ENCODE results near the gene LRBA.

Gene LRBA

GRCh38 chr4:150990250-150990649, 24.8 kb downstream of the LRBA start:
- Histone ChIP-seq H2BK15ac (ENCODE audit: low read depth, poor library complexity, severe bottlenecking) (no peak overlapping the region), H3K27ac (ENCODE audit: low read length, poor library complexity, severe bottlenecking) (no peak overlapping the region), H3K4me1 (ENCODE audit: control insufficient read depth, insufficient read depth, low read depth, low read length) (no peaks in the 10 kb centered on the region), H3K79me1 (replicated peaks; ENCODE audit: low read length, poor library complexity, severe bottlenecking) (peaks cover 23% of the 10 kb centered on the region), H3K4ac (ENCODE audit: low read depth in 1 of 2, low read length in 2 of 2) (no peak overlapping the region), H3K4me3 (ENCODE audit: insufficient read depth in 1 of 2, low read depth in 1 of 2, low read length in 2 of 2) (no peak overlapping the region), H2BK5ac (ENCODE audit: low read depth, low read length, poor library complexity, severe bottlenecking) (no peak overlapping the region), H3K18ac (ENCODE audit: low read depth in 1 of 2, low read length in 2 of 2) (no peak overlapping the region), H2BK120ac (ENCODE audit: low read depth, low read length) (no peak overlapping the region), H3K9me3 (ENCODE audit: control insufficient read depth, low read length) (no peaks in the 10 kb centered on the region), H3K27me3 (ENCODE audit: control insufficient read depth in 1 of 2, insufficient read depth in 1 of 2, low read length in 2 of 2) (no peaks in the 10 kb centered on the region), H2BK12ac (ENCODE audit: low read length in 2 of 2) (no peak overlapping the region), H4K91ac (ENCODE audit: low read length) (no peak overlapping the region), H4K8ac (ENCODE audit: low read length) (no peak overlapping the region), H3K23ac (ENCODE audit: low read length in 2 of 2) (no peak overlapping the region), H3K36me3 (ENCODE audit: control insufficient read depth in 1 of 2, insufficient read depth in 2 of 2, low read depth in 1 of 2, low read length in 2 of 2) (no peaks in the 10 kb centered on the region), H3K9ac (ENCODE audit: low read length) (no peak overlapping the region), H3K4me2 (ENCODE audit: low read length, poor library complexity, severe bottlenecking) (no peak overlapping the region), H2AFZ (ENCODE audit: low read depth, low read length) (no peak overlapping the region), H3K14ac (ENCODE audit: low read length in 2 of 2) (no peak overlapping the region), H2AK5ac (ENCODE audit: low read length, severe bottlenecking) (no peak overlapping the region)
- WGBS, result 100% methylated on average over 2 of the region's 3 CpGs
- DNase-seq, result no peak

- Histone ChIP-seq H2BK12ac (ENCODE audit: low read length in 2 of 2) (no peak overlapping the region), H2AK5ac (ENCODE audit: low read length, severe bottlenecking) (no peak overlapping the region), H3K36me3 (ENCODE audit: control insufficient read depth in 1 of 2, insufficient read depth in 2 of 2, low read depth in 1 of 2, low read length in 2 of 2) (no peaks in the 10 kb centered on the region), H3K4me1 (ENCODE audit: control insufficient read depth, insufficient read depth, low read depth, low read length) (no peaks in the 10 kb centered on the region), H3K4ac (ENCODE audit: low read depth in 1 of 2, low read length in 2 of 2) (no peak overlapping the region), H3K23ac (ENCODE audit: low read length in 2 of 2) (no peak overlapping the region), H4K91ac (ENCODE audit: low read length) (no peak overlapping the region), H3K14ac (ENCODE audit: low read length in 2 of 2) (no peak overlapping the region), H3K27me3 (ENCODE audit: control insufficient read depth in 1 of 2, insufficient read depth in 1 of 2, low read length in 2 of 2) (no peaks in the 10 kb centered on the region), H4K8ac (ENCODE audit: low read length) (no peak overlapping the region), H3K9me3 (ENCODE audit: control insufficient read depth, low read length) (no peaks in the 10 kb centered on the region), H3K18ac (ENCODE audit: low read depth in 1 of 2, low read length in 2 of 2) (no peak overlapping the region), H3K79me1 (replicated peaks; ENCODE audit: low read length, poor library complexity, severe bottlenecking) (peaks cover 25% of the 10 kb centered on the region), H2BK5ac (ENCODE audit: low read depth, low read length, poor library complexity, severe bottlenecking) (no peak overlapping the region), H3K4me3 (ENCODE audit: insufficient read depth in 1 of 2, low read depth in 1 of 2, low read length in 2 of 2) (no peak overlapping the region), H3K9ac (ENCODE audit: low read length) (no peak overlapping the region), H3K4me2 (ENCODE audit: low read length, poor library complexity, severe bottlenecking) (no peak overlapping the region), H2BK120ac (ENCODE audit: low read depth, low read length) (no peak overlapping the region), H2BK15ac (ENCODE audit: low read depth, poor library complexity, severe bottlenecking) (no peak overlapping the region), H2AFZ (ENCODE audit: low read depth, low read length) (no peak overlapping the region), H3K27ac (ENCODE audit: low read length, poor library complexity, severe bottlenecking) (no peak overlapping the region)
- 98% methylated on average over 2 of the region's 2 CpGs for WGBS
- DNase-seq, result no peak
These were observed 26.8 kb downstream of the LRBA start for GRCh38 chr4:150988238-150988637.

GRCh38 chr4:150987204-150987603, 27.9 kb downstream of the LRBA start:
- no peak overlapping the region for H3K23ac ChIP-seq (ENCODE audit: low read length in 2 of 2)
- no peak overlapping the region for H3K14ac ChIP-seq (ENCODE audit: low read length in 2 of 2)
- no peak overlapping the region for H2BK15ac ChIP-seq (ENCODE audit: low read depth, poor library complexity, severe bottlenecking)
- no peak overlapping the region for H2BK12ac ChIP-seq (ENCODE audit: low read length in 2 of 2)
- no peak overlapping the region for H2AFZ ChIP-seq (ENCODE audit: low read depth, low read length)
- H3K79me1 ChIP-seq (replicated peaks; ENCODE audit: low read length, poor library complexity, severe bottlenecking), result peaks cover 27% of the 10 kb centered on the region
- no peak overlapping the region for H3K18ac ChIP-seq (ENCODE audit: low read depth in 1 of 2, low read length in 2 of 2)
- H2BK120ac ChIP-seq (ENCODE audit: low read depth, low read length), result no peak overlapping the region
- H3K4ac ChIP-seq (ENCODE audit: low read depth in 1 of 2, low read length in 2 of 2), result no peak overlapping the region
- no peak overlapping the region for H4K8ac ChIP-seq (ENCODE audit: low read length)
- no peaks in the 10 kb centered on the region for H3K27me3 ChIP-seq (ENCODE audit: control insufficient read depth in 1 of 2, insufficient read depth in 1 of 2, low read length in 2 of 2)
- H2BK5ac ChIP-seq (ENCODE audit: low read depth, low read length, poor library complexity, severe bottlenecking), result no peak overlapping the region
- 96% methylated on average over 3 of the region's 3 CpGs for WGBS
- H3K27ac ChIP-seq (ENCODE audit: low read length, poor library complexity, severe bottlenecking), result no peak overlapping the region
- H3K4me3 ChIP-seq (ENCODE audit: insufficient read depth in 1 of 2, low read depth in 1 of 2, low read length in 2 of 2), result no peak overlapping the region
- H3K9me3 ChIP-seq (ENCODE audit: control insufficient read depth, low read length), result no peaks in the 10 kb centered on the region
- no peak overlapping the region for H4K91ac ChIP-seq (ENCODE audit: low read length)
- H3K9ac ChIP-seq (ENCODE audit: low read length), result no peak overlapping the region
- no peak for DNase-seq
- H2AK5ac ChIP-seq (ENCODE audit: low read length, severe bottlenecking), result no peak overlapping the region
- H3K4me1 ChIP-seq (ENCODE audit: control insufficient read depth, insufficient read depth, low read depth, low read length), result no peaks in the 10 kb centered on the region
- no peaks in the 10 kb centered on the region for H3K36me3 ChIP-seq (ENCODE audit: control insufficient read depth in 1 of 2, insufficient read depth in 2 of 2, low read depth in 1 of 2, low read length in 2 of 2)
- H3K4me2 ChIP-seq (ENCODE audit: low read length, poor library complexity, severe bottlenecking), result no peak overlapping the region

GRCh38 chr4:150986085-150986484, 29.0 kb downstream of the LRBA start:
- no peak overlapping the region for H2BK120ac ChIP-seq (ENCODE audit: low read depth, low read length)
- H2AK5ac ChIP-seq (ENCODE audit: low read length, severe bottlenecking), result no peak overlapping the region
- H3K4ac ChIP-seq (ENCODE audit: low read depth in 1 of 2, low read length in 2 of 2), result no peak overlapping the region
- H4K91ac ChIP-seq (ENCODE audit: low read length), result no peak overlapping the region
- no peak overlapping the region for H2AFZ ChIP-seq (ENCODE audit: low read depth, low read length)
- H2BK15ac ChIP-seq (ENCODE audit: low read depth, poor library complexity, severe bottlenecking), result no peak overlapping the region
- no peaks in the 10 kb centered on the region for H3K27me3 ChIP-seq (ENCODE audit: control insufficient read depth in 1 of 2, insufficient read depth in 1 of 2, low read length in 2 of 2)
- no peak overlapping the region for H2BK5ac ChIP-seq (ENCODE audit: low read depth, low read length, poor library complexity, severe bottlenecking)
- H3K36me3 ChIP-seq (ENCODE audit: control insufficient read depth in 1 of 2, insufficient read depth in 2 of 2, low read depth in 1 of 2, low read length in 2 of 2), result no peaks in the 10 kb centered on the region
- H3K27ac ChIP-seq (ENCODE audit: low read length, poor library complexity, severe bottlenecking), result no peak overlapping the region
- H3K4me1 ChIP-seq (ENCODE audit: control insufficient read depth, insufficient read depth, low read depth, low read length), result no peaks in the 10 kb centered on the region
- no peak overlapping the region for H3K4me3 ChIP-seq (ENCODE audit: insufficient read depth in 1 of 2, low read depth in 1 of 2, low read length in 2 of 2)
- H2BK12ac ChIP-seq (ENCODE audit: low read length in 2 of 2), result no peak overlapping the region
- H3K9me3 ChIP-seq (ENCODE audit: control insufficient read depth, low read length), result no peaks in the 10 kb centered on the region
- H3K18ac ChIP-seq (ENCODE audit: low read depth in 1 of 2, low read length in 2 of 2), result no peak overlapping the region
- WGBS, result 99% methylated on average over 4 of the region's 4 CpGs
- no peak overlapping the region for H3K14ac ChIP-seq (ENCODE audit: low read length in 2 of 2)
- H3K79me1 ChIP-seq (replicated peaks; ENCODE audit: low read length, poor library complexity, severe bottlenecking), result peaks cover 25% of the 10 kb centered on the region
- H3K23ac ChIP-seq (ENCODE audit: low read length in 2 of 2), result no peak overlapping the region
- no peak for DNase-seq
- no peak overlapping the region for H4K8ac ChIP-seq (ENCODE audit: low read length)
- no peak overlapping the region for H3K4me2 ChIP-seq (ENCODE audit: low read length, poor library complexity, severe bottlenecking)
- H3K9ac ChIP-seq (ENCODE audit: low read length), result no peak overlapping the region
